Measurements from ENCODE around the gene CDH3.

DNA sequence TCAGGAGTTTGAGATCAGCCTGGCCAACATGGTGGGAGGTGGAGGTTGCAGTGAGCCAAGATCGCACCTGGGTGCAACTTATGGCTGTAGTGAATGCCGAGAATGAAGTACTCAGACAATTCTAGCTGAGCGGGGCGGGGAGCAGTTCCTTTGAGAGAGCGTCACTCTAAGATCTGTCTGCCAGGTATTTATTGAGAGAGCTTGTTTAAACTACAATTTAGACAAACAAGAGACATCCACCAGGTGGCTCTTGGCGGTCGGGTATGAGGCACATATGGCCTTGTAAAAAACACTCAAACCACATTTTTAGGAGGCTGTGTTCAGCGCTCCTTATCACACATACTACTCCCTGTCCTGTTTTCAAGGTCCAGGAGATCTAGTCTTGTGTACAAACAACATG lies 51.4 kb downstream of the CDH3 start:
- no peak for TF ChIP-seq EZH2 (IDR thresholded peaks at IDR 0.05; ENCODE audit: low read length)
- TF ChIP-seq, protein P1, sequence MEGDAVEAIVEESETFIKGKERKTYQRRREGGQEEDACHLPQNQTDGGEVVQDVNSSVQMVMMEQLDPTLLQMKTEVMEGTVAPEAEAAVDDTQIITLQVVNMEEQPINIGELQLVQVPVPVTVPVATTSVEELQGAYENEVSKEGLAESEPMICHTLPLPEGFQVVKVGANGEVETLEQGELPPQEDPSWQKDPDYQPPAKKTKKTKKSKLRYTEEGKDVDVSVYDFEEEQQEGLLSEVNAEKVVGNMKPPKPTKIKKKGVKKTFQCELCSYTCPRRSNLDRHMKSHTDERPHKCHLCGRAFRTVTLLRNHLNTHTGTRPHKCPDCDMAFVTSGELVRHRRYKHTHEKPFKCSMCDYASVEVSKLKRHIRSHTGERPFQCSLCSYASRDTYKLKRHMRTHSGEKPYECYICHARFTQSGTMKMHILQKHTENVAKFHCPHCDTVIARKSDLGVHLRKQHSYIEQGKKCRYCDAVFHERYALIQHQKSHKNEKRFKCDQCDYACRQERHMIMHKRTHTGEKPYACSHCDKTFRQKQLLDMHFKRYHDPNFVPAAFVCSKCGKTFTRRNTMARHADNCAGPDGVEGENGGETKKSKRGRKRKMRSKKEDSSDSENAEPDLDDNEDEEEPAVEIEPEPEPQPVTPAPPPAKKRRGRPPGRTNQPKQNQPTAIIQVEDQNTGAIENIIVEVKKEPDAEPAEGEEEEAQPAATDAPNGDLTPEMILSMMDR (optimal IDR thresholded peaks at IDR 0.05 in 1 of 3, IDR thresholded peaks at IDR 0.05 in 1 of 3, conservative IDR thresholded peaks at IDR 0.05 in 1 of 3; ENCODE audit: extremely low read depth in 1 of 3, insufficient read depth in 2 of 3, low read length in 3 of 3): no peak

Data from keratinocyte (primary cell).